HepG2 (cell line): ENCODE data around the gene DPH3. TPM values are rescaled to one million over a fixed set of nuclear protein-coding genes. Genes with fewer than 3 reads are reported as not detected.

Source experiments
- HDAC6 ChIP-seq: fragments of 200-600 bp; sonication (generic); IDR thresholded peaks from 2 replicates; pipeline ENCODE4 v1.7.0; 2017; ENCODE audit warnings: mild to moderate bottlenecking, antibody characterized with exemption, low read length, low read depth
- SETDB1 ChIP-seq: sonication (generic); formaldehyde crosslinking; IDR thresholded peaks from 2 replicates; pipeline ENCODE4 v1.5.1; 2020; ENCODE audit warnings: missing genetic modification reagents, mild to moderate bottlenecking, borderline replicate concordance
- SRSF9 ChIP-seq: fragments of 200-400 bp; formaldehyde crosslinking; IDR thresholded peaks from 2 replicates; pipeline ENCODE4 v1.6.1; 2018; ENCODE audit warnings: borderline replicate concordance, mild to moderate bottlenecking, low read depth, low read length; ENCODE audit not compliant: insufficient read depth, poor library complexity, severe bottlenecking
- ZBTB1 ChIP-seq: sonication (generic); formaldehyde crosslinking; IDR thresholded peaks from 2 replicates; pipeline ENCODE4 v1.4.0; 2020; ENCODE audit warnings: missing genetic modification reagents, borderline replicate concordance
- ZBTB7A ChIP-seq: sonication (generic); formaldehyde crosslinking; IDR thresholded peaks from 2 replicates; pipeline ENCODE4 v1.8.0; 2022; ENCODE audit warnings: mild to moderate bottlenecking, missing genetic modification reagents
- ZNF644 ChIP-seq: IDR thresholded peaks from 2 replicates; pipeline ENCODE4 v1.6.1; 2016; ENCODE audit warnings: low read depth
- ZNF782 ChIP-seq: sonication (generic); formaldehyde crosslinking; IDR thresholded peaks from 2 replicates; pipeline ENCODE4 v1.4.0; 2020; ENCODE audit warnings: missing genetic modification reagents, mild to moderate bottlenecking, borderline replicate concordance
- polyA plus RNA-seq, 8 experiments: library from polyadenylated mRNA; depleted of rRNA in 3 of 8; stranded (reverse) in 7 of 8; unstranded in 1 of 8; fragments of >200 nt; fragmentation: Illumina TruSeq in 4 of 8; extraction: Trizol in 4 of 8; gene quantifications; 2 replicates each; pipeline versions ENCODE4 v1.2.1 to v1.2.3, GENCODE V29; 2011 to 2016; ENCODE audit warnings: low read depth in 4 of 8, missing spikeins in 1 of 8, mixed read lengths in 1 of 8; ENCODE audit not compliant: insufficient read depth in 1 of 8
- total RNA-seq, 5 experiments: library from RNA; depleted of rRNA; stranded (reverse); fragments of >200 nt; fragmentation: Illumina TruSeq; extraction: Trizol; gene quantifications; 2 replicates each; pipeline ENCODE4 v1.2.3, GENCODE V29; 2016; ENCODE audit warnings: low read depth in 1 of 5
- TF ChIP-seq, protein P1 (sequence below): sonication (generic); formaldehyde crosslinking; IDR thresholded peaks from 2 replicates; pipeline ENCODE4 v1.8.0; 2022; ENCODE audit warnings: mild to moderate bottlenecking, missing genetic modification reagents, borderline replicate concordance
- TF ChIP-seq, protein P2 (sequence below): sonication (generic); formaldehyde crosslinking; IDR thresholded peaks from 2 replicates; pipeline ENCODE4 v1.4.0; 2020; ENCODE audit warnings: missing genetic modification reagents
- TF ChIP-seq, protein P3 (sequence below): sonication (generic); formaldehyde crosslinking; IDR thresholded peaks from 2 replicates; pipeline ENCODE4 v1.8.1; 2023; ENCODE audit warnings: mild to moderate bottlenecking, missing genetic modification reagents

The DPH3 gene
- total and polyA plus RNA-seq, 2 of the 13 experiments (the other 11 are each of a cell fraction or from before 2014, with no cell fraction given), result 18.3 to 21.6 TPM

DNA sequence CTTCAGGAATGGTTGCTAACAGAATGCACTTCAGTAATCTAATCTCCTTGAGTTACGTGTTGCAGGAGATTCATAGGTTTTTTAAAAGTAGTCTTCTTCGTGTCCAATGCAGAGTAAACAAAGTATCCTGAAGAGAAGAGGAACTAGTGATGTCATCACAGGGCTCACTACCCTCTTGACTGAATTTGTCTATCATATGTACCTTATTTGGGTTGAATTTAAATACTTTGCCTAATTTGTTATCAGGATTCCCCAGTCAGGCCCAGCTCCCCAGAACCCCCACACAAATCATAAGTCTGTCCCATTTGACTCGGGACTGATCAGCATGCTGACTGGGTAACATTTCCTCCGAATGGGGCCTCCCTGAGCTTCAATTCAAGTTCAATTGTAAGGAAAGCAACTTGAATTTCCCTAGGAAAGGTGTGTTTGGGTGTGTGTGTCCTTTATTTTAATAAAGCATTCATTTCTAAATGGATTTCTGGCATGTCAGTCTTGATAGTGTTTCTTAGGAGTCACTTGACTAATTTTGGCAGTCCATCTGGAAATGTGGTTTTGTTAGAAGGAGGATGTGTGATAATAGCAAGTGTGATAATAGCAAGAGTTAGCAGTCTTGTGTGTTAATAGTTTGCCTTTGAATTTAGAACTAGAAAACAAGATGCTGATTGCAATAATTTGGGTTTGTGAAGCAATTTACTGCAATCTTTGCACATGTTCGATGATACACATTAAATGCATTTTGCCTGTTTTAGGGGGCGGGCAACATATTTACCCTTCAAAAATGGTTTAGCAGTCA is 22.2 kb upstream of the DPH3 start (continued):
- TF ChIP-seq, protein P1, sequence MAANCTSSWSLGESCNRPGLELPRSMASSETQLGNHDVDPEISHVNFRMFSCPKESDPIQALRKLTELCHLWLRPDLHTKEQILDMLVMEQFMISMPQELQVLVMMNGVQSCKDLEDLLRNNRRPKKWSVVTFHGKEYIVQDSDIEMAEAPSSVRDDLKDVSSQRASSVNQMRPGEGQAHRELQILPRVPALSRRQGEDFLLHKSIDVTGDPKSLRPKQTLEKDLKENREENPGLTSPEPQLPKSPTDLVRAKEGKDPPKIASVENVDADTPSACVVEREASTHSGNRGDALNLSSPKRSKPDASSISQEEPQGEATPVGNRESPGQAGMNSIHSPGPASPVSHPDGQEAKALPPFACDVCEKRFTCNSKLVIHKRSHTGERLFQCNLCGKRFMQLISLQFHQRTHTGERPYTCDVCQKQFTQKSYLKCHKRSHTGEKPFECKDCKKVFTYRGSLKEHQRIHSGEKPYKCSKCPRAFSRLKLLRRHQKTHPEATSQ (CRISPR knock-in tag), result no peak
- TF ChIP-seq, protein P2, sequence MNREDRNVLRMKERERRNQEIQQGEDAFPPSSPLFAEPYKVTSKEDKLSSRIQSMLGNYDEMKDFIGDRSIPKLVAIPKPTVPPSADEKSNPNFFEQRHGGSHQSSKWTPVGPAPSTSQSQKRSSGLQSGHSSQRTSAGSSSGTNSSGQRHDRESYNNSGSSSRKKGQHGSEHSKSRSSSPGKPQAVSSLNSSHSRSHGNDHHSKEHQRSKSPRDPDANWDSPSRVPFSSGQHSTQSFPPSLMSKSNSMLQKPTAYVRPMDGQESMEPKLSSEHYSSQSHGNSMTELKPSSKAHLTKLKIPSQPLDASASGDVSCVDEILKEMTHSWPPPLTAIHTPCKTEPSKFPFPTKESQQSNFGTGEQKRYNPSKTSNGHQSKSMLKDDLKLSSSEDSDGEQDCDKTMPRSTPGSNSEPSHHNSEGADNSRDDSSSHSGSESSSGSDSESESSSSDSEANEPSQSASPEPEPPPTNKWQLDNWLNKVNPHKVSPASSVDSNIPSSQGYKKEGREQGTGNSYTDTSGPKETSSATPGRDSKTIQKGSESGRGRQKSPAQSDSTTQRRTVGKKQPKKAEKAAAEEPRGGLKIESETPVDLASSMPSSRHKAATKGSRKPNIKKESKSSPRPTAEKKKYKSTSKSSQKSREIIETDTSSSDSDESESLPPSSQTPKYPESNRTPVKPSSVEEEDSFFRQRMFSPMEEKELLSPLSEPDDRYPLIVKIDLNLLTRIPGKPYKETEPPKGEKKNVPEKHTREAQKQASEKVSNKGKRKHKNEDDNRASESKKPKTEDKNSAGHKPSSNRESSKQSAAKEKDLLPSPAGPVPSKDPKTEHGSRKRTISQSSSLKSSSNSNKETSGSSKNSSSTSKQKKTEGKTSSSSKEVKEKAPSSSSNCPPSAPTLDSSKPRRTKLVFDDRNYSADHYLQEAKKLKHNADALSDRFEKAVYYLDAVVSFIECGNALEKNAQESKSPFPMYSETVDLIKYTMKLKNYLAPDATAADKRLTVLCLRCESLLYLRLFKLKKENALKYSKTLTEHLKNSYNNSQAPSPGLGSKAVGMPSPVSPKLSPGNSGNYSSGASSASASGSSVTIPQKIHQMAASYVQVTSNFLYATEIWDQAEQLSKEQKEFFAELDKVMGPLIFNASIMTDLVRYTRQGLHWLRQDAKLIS (CRISPR knock-in tag), result no peak
- TF ChIP-seq ZBTB7A (no peak), SRSF9 (no peak), ZNF644 (CRISPR knock-in tag) (no peak), ZNF782 (CRISPR knock-in tag) (no peak), SETDB1 (no peak), ZBTB1 (CRISPR knock-in tag) (no peak), HDAC6 (no peak)
- TF ChIP-seq, protein P3, sequence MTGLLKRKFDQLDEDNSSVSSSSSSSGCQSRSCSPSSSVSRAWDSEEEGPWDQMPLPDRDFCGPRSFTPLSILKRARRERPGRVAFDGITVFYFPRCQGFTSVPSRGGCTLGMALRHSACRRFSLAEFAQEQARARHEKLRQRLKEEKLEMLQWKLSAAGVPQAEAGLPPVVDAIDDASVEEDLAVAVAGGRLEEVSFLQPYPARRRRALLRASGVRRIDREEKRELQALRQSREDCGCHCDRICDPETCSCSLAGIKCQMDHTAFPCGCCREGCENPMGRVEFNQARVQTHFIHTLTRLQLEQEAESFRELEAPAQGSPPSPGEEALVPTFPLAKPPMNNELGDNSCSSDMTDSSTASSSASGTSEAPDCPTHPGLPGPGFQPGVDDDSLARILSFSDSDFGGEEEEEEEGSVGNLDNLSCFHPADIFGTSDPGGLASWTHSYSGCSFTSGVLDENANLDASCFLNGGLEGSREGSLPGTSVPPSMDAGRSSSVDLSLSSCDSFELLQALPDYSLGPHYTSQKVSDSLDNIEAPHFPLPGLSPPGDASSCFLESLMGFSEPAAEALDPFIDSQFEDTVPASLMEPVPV (CRISPR knock-in tag), result no peak
